ENCODE measurements around the gene HEYL. TPM values are rescaled to one million over a fixed set of nuclear protein-coding genes. Genes with fewer than 3 reads are reported as not detected.
"Not testable (repeated sequence)": the region's sequence is repeated elsewhere in the genome, so short reads cannot be mapped to it uniquely, and the experiment has no call there.

The HEYL gene
- total RNA-seq, 1 donor from 2014 or later: not detected

DNA sequence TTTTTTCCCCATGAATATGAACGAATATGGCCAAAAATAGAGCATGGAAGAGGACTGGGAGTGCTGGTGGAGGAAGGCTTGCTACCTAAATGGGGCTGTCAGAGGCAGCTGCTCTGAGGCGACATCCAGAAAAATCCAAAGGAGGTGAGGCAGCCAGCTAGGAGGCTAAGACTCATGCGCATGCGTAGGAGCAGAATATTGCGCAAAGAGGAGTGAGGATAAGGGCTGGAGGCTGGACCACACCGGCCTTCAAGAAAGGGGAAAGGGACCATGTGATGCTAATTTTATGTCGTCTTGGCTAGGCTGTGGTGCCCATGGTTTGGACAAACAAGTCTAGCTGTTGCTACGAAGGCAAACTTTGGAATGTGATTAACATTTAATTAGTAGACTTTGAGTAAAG lies 30.5 kb downstream of the HEYL start:
- no peak for DNase-seq (ENCODE audit: low read depth in 2 of 2)

DNA sequence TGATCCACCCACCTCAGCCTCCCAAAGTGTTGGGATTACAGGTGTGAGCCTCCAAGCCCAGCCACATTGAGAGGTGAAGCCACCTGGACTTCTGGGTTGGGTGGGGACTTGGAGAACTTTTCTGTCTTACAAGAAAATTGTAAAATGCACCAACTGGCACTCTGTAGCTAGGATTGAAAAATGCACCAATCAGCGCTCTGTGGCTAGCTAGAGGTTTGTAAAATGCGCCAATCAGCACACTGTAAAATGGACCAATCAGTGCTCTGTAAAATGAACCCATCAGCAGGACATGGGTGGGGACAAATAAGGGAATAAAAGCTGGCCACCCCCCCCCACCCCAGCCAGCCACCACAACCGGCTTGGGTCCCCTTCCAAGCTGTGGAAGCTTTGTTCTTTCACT lies 35.8 kb downstream of the HEYL start:
- DNase-seq (ENCODE audit: low read depth in 2 of 2): not testable (repeated sequence)

DNA sequence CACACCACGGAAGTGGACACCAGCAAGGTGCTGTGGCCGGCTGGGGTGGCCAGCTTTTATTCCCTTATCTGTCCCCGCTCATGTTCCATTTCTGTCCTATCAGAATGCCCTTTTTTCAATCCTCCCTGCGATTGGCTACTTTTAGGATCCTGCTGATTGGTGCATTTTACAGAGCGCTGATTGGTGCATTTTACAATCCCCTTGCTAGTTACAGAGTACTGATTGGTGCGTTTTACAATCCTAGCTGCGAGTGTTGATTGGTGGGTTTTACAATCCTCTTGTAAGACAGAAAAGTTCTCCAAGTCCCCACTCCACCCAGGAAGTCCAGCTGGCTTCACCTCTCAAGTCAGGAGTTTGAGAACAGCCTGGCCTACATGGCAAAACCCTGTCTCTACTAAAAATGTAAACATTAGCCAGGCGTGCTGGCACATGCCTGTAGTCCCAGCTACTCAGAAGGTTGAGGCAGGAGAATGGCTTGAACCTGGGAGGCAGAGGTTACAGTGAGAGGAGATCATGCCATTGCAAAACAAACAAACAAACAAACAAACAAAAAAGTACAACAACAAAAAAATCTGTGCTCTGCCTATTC lies 37.7 kb downstream of the HEYL start:
- not testable (repeated sequence) for DNase-seq (ENCODE audit: low read depth in 2 of 2)

DNA sequence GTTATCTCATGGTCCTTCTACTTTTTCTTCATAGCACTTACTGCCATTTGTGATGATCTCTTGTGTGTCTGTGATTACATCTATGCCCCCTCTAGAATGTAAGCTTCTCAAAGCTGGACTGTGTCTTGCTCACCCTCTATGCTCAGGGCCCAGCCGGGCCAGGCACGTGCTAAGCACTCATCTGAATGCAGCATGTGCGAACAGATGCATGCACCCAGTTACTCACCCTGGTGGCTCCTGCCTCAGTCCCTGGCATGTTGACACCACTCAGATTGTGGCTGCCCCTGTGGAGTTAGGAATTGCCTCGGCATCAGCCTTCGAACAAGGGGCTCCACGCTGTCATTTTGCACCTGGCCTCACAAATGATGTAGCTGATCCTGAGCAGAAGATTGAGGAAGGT lies 43.3 kb downstream of the HEYL start:
- no peak for DNase-seq (ENCODE audit: low read depth in 2 of 2)

DNA sequence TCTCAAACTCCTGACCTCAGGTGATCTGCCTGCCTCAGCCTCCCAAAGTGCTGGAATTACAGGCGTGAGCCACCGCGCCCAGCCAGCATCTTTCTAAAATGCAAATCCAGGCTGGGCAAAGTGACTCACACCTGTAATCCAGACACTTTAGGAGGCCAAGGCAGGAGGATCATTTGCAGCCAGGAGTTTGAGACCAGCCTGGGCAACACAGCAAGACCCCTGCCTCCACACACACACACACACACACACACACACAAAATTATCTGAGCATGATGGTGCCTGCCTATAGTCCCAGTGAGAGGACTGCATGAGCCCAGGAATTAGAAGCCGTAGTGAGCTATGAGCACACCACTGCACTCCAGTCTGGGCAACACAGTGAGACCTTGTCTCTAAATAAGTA lies 46.1 kb downstream of the HEYL start:
- no peak for DNase-seq (ENCODE audit: low read depth in 2 of 2)

DNA sequence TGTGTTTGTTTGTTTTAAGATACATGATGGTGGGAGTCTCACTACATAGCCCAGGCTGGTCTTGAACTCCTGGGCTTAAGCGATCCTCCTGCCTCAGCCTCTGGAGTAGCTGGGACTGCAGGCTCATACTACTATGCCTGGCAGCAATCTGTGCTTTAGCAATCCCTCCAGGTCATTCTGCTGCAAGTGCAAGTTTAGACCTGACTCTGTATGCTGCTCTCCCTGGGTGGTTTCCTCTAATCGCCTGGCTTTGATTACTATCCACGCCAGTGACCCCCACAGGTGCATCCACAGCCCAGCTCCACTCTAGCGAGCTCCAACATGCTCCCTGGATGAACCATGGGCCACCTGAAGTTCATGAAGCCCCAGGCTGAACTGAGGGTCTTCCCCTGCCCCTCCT lies 47.4 kb downstream of the HEYL start:
- DNase-seq (ENCODE audit: low read depth in 2 of 2): no peak

DNA sequence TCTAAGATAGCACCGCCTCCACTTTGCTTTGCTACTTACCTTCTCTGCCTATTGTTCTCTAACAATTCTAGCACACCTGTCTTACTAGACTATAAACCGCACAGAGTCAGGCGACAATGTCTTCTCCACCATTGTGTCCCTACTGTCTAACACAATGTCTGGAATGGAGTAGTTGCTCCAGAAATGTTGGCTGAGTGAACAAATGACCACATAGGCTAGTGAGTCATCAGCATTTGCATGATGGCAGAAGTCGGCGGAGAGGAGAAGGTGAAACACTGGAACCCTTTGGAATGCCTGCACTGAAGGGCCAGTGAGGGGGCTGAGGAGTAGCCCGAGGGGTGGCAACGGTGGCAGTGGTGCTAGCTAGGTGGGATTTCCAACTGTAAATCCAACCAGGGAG lies 48.9 kb downstream of the HEYL start:
- no peak for DNase-seq (ENCODE audit: low read depth in 2 of 2)

DNA sequence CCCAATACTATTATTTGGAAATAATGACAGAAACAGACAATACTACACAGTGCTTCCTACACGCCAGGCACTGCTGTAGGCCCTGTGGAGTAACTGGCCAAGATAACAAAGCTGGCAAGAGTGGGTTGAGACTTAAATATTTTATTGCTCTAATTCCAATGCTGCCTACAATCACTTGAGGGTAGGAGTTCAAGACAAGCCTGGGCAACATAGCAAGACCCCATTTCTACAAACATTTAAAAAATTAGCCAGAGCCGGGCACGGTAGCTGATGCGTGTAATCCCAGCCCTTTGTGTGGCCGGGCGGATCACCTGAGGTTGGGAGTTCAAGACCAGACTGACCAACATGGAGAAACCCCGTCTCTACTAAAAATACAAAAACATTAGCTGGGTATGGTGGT lies 53.5 kb downstream of the HEYL start:
- no peak for DNase-seq (ENCODE audit: low read depth in 2 of 2)

DNA sequence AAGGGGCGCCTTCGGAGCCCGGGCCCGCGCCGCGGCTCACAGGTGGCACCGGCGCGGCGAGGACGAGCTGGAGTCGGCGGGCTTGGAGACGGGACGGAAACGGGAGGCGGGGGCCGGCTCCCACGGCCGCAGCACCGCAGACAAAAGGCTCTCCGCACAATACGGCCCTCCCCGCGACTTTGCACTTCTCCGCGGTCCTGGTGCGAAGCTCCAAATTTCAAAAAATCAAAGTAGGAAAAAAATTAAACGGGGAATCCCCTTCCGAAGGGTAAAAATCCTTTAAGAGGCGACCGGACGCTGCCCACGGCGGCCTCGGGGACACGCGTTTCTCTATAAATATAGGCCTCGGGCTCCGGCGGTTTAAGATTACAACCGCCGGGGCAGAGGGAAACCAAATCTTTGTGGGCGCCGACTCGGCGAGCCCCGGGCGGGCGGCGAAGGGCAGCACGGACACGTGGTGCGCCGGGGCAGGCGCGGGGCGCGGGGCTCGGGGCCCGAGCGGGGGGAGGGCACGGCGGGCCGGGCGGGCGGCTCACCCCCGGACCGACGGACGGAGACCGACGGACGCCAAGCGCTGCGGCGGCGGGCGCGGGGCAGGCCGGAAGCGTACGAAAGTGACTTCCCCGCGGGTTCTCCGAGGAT lies 63.3 kb downstream of the HEYL start:
- peak in 1 of 2 donors; percentile 25 for DNase-seq (ENCODE audit: low read depth in 2 of 2)

DNA sequence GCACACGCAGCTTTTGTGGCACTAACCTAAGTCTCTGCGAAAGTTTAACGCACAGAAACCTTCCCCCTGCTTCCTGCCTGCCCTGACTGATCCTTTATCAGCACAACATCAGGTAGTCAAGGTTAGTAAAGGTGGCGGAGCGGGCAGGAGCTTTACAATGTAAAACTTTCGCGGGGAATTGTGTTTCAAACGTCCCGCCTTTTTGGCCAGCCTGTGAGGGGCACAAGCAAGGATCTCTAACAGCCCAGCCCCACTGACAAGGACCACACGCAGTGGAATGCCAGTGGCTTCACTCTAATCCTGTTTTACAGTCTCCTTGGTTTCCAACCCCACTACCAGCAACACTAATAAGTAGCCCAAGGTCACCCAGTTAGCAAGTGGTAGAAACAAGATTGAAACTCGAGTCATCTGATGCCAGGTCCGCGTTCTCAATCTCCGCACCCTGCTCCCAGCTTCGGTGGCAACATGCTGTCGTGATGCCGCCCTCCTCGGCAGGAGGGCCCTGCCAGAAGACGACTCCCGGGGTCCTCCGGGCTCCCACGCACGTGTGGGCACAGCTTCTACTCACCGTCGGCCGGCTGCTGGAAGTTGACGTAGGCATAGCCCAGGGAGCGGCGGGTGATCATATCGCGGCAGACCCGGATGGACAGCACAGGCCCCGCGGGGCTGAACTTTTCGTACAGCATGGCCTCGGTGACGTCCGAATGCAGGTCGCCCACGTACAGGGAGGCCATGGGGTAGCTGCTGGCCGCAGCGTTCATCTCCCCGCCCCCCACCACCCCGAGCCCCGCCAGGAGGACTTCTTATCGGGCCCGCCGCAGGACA lies 64.0 kb downstream of the HEYL start:
- DNase-seq (ENCODE audit: low read depth in 2 of 2): peak; percentile 24 to 66

DNA sequence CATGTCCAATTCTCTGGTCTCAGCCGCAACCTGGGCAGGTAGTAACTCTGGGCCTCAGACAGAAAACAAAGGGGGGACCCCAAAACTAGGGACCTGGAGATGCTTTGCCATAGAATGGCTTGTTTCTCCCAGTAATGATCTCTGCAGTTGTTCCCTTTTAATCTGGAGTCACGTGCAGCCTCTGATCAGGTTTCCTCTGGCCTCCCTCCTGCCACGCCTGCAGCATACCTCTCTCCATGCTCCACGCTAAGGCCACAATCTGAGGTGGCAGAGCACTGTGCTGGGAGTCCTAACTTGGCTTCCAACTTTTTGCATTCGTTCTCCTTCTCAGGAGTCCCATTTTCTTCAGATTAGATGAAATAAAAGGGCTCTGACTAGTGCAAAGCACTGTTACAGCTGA lies 64.8 kb downstream of the HEYL start:
- DNase-seq (ENCODE audit: low read depth in 2 of 2): peak in 1 of 2 donors; percentile 28

Other genes with a start within 250 kb of the HEYL start
- gene BMP8A, start 148.0 kb downstream of the HEYL start, total RNA-seq: 0.13 TPM in 2 replicates
- 138 and 172 TPM in 2 replicates for gene PABPC4, start 62.9 kb downstream of the HEYL start, total RNA-seq
- not detected in 2 replicates for gene NT5C1A, start 32.5 kb upstream of the HEYL start, total RNA-seq
- gene HPCAL4, start 51.8 kb upstream of the HEYL start, total RNA-seq: not detected in 2 replicates
- gene PPIE, start 99.2 kb upstream of the HEYL start, total RNA-seq: 37.7 and 44.0 TPM in 2 replicates
- 3.6 and 5.9 TPM in 2 replicates for gene OXCT2, start 131.7 kb upstream of the HEYL start, total RNA-seq
- 0.13 and 0.39 TPM in 2 replicates for gene BMP8B, start 149.2 kb upstream of the HEYL start, total RNA-seq
- gene TRIT1, start 243.9 kb upstream of the HEYL start, total RNA-seq: 11.5 and 15.7 TPM in 2 replicates

Measured in dermis microvascular lymphatic vessel endothelial cell (primary cell).